HEK293 (cell line): Measurements from ENCODE around the gene IGBP1.
"Not testable (repeated sequence)": the region's sequence is repeated elsewhere in the genome, so short reads cannot be mapped to it uniquely, and the experiment has no call there.

Experiments
- PRDM1 ChIP-seq: fragments of 450-650 bp; formaldehyde crosslinking; IDR thresholded peaks from 2 replicates; pipeline ENCODE4; 2016; ENCODE audit warnings: missing biosample characterization, missing genetic modification characterization
- ZFHX2 ChIP-seq: fragments of 450-650 bp; formaldehyde crosslinking; conservative IDR thresholded peaks from 2 replicates; pipeline ENCODE4 v1.5.1; 2016; ENCODE audit warnings: missing biosample characterization, missing genetic modification characterization
- ZNF510 ChIP-seq: fragments of 450-650 bp; formaldehyde crosslinking; IDR thresholded peaks from 2 replicates; pipeline ENCODE4 v1.5.1; 2018; ENCODE audit warnings: mild to moderate bottlenecking, missing genetic modification characterization, missing biosample characterization; ENCODE audit not compliant: insufficient replicate concordance
- ZNF558 ChIP-seq: fragments of 450-650 bp; formaldehyde crosslinking; IDR thresholded peaks from 2 replicates; pipeline ENCODE4 v1.5.1; 2016; ENCODE audit warnings: missing biosample characterization, missing genetic modification characterization
- ZNF777 ChIP-seq: fragments of 450-650 bp; formaldehyde crosslinking; IDR thresholded peaks from 2 replicates; pipeline ENCODE4 v1.5.1; 2017; ENCODE audit warnings: missing biosample characterization, missing genetic modification characterization, borderline replicate concordance
- TF ChIP-seq, protein P1 (sequence below): fragments of 450-650 bp; formaldehyde crosslinking; IDR thresholded peaks from 2 replicates; pipeline ENCODE4 v1.5.1; 2016; ENCODE audit warnings: missing biosample characterization, missing genetic modification characterization
- TF ChIP-seq, protein P2 (sequence below): fragments of 450-650 bp; formaldehyde crosslinking; IDR thresholded peaks from 2 replicates; pipeline ENCODE4 v1.5.1; 2016; ENCODE audit warnings: missing biosample characterization, missing genetic modification characterization

DNA sequence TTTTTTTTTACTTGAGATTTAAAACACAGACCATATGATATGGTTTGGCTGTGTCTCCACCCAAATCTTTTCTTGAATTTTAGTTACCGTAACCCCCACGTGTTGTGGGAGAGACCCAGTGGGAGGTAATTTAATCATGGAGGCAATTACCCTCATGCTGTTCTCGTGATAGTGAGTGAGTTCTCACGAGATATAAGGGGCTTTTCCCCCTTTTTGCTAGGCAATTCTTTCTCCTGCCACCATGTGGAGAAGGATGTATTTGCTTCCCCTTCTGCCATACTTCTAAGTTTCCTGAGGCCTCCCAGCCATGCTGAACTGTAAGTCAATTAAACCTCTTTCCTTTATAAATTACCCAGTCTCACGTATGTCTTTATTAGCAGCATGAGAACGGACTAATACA lies 76.3 kb downstream of the IGBP1 start:
- not testable (repeated sequence) for TF ChIP-seq PRDM1 (tag by site-specific recombination); ZNF558; ZNF777; ZNF510 (tag by site-specific recombination); ZFHX2 (tag by site-specific recombination)
- TF ChIP-seq, protein P1, sequence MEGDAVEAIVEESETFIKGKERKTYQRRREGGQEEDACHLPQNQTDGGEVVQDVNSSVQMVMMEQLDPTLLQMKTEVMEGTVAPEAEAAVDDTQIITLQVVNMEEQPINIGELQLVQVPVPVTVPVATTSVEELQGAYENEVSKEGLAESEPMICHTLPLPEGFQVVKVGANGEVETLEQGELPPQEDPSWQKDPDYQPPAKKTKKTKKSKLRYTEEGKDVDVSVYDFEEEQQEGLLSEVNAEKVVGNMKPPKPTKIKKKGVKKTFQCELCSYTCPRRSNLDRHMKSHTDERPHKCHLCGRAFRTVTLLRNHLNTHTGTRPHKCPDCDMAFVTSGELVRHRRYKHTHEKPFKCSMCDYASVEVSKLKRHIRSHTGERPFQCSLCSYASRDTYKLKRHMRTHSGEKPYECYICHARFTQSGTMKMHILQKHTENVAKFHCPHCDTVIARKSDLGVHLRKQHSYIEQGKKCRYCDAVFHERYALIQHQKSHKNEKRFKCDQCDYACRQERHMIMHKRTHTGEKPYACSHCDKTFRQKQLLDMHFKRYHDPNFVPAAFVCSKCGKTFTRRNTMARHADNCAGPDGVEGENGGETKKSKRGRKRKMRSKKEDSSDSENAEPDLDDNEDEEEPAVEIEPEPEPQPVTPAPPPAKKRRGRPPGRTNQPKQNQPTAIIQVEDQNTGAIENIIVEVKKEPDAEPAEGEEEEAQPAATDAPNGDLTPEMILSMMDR, result not testable (repeated sequence)
- TF ChIP-seq, protein P2, sequence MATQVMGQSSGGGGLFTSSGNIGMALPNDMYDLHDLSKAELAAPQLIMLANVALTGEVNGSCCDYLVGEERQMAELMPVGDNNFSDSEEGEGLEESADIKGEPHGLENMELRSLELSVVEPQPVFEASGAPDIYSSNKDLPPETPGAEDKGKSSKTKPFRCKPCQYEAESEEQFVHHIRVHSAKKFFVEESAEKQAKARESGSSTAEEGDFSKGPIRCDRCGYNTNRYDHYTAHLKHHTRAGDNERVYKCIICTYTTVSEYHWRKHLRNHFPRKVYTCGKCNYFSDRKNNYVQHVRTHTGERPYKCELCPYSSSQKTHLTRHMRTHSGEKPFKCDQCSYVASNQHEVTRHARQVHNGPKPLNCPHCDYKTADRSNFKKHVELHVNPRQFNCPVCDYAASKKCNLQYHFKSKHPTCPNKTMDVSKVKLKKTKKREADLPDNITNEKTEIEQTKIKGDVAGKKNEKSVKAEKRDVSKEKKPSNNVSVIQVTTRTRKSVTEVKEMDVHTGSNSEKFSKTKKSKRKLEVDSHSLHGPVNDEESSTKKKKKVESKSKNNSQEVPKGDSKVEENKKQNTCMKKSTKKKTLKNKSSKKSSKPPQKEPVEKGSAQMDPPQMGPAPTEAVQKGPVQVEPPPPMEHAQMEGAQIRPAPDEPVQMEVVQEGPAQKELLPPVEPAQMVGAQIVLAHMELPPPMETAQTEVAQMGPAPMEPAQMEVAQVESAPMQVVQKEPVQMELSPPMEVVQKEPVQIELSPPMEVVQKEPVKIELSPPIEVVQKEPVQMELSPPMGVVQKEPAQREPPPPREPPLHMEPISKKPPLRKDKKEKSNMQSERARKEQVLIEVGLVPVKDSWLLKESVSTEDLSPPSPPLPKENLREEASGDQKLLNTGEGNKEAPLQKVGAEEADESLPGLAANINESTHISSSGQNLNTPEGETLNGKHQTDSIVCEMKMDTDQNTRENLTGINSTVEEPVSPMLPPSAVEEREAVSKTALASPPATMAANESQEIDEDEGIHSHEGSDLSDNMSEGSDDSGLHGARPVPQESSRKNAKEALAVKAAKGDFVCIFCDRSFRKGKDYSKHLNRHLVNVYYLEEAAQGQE, result not testable (repeated sequence)
